HG03432 (cell line): ENCODE measurements around the gene CST6.
A peak's percentile ranks its signal among the peaks of the same experiment; 100 is the strongest.
"Not testable (repeated sequence)": the region's sequence is repeated elsewhere in the genome, so short reads cannot be mapped to it uniquely, and the experiment has no call there.

Experiments used
- ATAC-seq: cut with Tn5 transposase; IDR thresholded peaks from one replicate; pipeline ENCODE4 v1.9.1; 2021; ENCODE audit warnings: mild to moderate bottlenecking, moderate library complexity; ENCODE audit not compliant: unreplicated experiment

The CST6 gene

DNA sequence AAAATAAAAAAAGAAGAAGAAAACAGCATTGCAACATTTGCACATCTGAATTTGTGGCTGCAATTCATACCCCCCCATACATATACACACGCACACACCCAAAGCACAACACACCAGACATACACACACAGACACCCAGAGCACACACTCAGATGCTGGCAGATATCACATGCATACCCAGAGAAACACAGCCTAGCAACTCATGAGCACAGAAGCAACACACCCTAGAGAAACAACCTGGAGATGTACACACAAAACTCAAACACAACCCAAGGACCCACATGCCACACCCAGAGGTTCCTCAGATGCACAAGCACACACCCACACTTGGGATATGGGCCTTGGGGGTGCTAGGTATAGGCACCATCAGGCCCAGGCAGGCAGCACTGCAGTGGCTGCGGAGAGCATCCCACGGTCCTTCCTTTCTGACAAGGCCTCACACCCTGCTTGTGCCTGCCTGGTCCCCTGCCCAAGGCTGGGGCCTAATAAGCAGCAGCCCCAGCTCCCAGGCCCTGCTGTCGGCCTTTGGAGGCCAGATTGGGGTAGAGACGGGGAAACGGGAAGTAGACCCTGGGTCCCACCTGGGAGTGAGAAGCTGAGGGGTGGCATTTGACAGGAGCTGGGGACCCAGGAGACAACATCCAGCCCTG lies 3.1 kb downstream of the CST6 start:
- ATAC-seq: no peak

DNA sequence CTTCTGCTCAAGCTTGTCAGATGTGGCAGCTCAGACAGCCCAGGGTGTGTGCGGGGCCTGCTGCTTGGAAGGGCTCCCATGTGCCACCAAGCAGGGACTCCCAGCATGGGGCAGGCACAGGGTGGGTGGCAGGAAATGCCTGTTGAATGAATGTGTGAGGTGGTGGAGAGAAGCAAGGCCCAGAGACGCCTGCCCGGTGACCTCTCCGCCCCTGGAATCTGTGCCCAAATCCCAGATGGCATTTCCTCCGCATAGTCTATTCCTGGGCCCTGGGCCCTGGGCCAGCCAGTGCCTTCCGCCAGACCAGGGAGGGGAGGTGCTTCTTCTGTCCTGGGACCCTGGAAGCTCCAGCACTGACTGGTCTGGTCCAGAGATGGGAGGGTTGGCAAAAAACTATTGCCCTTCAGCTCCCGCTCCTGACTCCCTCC lies 3.7 kb downstream of the CST6 start:
- ATAC-seq: no peak

DNA sequence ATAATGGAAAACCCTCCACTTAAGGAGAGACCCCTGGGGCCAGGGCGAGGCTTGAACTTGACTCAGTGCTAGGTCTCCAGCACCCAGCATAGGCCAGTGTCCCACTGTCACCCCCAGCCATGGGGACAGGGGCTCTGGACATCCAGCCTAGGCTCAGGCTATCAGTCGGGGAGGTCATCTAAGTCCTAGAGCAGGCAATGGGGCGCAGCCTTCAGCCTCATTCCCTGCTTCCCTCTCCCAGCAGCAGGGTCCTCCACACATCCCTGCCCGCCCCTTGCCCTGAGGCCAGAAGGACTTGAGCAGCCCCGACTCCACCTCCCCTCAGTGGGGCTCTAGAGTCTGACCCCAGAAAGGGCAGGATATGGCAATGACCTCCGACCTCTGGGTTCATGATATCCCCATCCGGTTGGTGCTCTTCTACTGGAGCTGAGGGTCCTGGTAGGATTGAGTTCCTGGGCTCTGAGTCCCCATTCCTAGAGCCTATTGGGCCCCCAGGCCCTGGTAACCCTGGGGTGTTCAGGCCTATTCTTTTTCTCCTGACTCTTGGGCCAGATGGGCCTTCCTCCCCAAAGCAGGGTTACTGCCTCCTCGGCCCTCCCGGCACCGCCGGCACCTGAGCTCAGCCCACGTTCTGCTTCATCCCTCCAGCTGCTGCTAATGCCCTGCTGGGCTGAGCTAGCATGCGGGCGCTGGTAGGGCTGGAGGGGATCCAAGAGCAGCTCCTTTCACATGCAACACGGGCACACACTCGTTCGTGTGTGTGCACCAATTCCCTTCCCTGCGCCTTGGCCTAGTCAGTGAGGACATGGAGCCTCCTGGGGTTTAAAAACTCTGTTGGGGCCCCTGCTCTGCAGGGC lies 4.4 kb downstream of the CST6 start:
- no peak for ATAC-seq

DNA sequence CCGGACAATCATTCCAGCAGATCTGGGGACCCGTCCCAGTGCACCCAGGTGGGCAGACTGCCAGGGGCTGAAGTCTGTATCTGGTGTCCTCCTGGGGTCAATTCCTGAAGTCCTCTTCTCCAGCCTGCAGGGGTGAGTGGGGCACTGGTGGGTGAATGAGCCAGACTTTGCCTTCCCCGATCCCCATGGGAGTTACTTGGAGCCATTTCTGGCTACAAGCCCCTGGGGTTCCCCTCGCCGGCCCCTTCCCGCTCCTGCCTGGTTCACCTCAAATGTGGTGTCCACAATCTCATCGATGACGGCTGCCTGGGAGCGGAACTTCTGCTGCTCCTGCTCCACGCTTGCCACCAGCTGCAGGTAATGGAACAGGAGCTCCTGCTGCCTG lies 5.0 kb downstream of the CST6 start:
- no peak for ATAC-seq

DNA sequence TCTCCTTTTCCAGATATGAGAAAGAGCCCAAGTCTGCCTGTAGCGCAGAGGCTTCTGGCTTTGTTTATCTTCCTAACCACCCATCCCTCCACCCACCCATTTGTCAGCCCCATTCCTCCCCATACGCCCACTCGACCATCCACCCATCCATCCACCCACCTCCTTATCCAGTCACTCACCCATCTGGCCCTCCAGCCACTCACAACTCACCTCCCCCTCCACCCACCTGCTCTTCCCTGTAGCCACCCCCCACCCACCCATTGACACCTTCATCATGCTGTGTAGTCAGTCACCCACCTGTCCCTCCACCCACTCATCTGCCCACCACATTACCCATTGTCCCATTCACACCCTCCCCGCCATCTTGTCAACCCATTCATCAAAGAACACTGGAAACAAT lies 5.5 kb downstream of the CST6 start:
- no peak for ATAC-seq

DNA sequence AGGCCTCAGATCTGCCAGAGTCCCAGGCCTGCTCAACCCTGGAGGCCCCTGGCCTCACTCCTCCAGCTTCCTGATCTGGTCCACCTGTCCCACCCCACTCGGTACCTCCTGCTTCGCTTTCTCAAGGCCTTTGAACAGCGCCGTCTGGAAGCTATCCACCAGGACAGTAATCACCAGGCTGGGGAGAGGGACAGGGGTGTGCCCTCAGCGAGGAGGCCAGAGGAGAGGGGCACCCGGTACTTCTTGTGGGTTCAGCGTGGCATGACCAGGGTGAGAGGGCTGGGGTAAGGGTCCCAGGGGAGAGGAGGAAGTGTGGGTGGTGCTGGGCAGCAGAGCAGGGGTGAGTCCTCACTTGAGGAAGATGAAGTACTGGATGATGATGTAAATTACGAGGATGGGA lies 8.4 kb downstream of the CST6 start:
- ATAC-seq: no peak

DNA sequence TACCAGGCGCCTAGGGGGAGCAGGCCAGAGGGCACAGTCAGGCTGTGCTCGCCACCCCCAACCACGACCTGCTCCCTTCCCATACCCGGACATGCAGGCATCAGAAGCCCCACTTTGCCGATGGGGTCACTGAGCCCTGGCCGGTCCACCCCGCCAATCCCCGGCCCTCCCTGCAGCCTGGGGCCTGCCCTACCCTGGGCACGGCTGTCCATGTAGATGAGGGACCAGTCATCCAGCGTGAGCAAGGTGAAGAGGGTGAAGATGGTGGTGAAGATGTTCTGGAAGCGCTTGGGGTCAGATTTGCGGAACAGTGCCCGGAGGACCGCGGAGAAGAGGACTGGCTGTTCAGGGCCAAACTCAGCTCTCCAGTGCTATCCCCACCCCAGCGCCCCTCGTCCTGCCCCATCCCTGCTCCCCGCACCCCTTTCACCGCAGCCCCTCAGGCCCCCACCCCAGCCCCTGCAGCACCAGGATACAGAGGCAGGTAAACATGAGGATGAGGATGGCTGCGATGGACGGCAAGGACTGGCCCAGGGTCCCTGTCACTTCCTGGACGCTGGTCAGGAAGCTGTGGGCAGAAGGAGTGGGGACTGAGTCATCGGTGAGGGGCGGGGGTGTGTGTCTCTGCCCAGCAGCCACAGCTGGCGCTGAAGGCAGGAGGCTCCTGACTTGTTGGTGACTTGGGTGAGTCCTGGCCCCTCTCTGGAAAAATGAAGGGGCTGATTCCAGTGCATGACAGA lies 9.0 kb downstream of the CST6 start:
- no peak for ATAC-seq

DNA sequence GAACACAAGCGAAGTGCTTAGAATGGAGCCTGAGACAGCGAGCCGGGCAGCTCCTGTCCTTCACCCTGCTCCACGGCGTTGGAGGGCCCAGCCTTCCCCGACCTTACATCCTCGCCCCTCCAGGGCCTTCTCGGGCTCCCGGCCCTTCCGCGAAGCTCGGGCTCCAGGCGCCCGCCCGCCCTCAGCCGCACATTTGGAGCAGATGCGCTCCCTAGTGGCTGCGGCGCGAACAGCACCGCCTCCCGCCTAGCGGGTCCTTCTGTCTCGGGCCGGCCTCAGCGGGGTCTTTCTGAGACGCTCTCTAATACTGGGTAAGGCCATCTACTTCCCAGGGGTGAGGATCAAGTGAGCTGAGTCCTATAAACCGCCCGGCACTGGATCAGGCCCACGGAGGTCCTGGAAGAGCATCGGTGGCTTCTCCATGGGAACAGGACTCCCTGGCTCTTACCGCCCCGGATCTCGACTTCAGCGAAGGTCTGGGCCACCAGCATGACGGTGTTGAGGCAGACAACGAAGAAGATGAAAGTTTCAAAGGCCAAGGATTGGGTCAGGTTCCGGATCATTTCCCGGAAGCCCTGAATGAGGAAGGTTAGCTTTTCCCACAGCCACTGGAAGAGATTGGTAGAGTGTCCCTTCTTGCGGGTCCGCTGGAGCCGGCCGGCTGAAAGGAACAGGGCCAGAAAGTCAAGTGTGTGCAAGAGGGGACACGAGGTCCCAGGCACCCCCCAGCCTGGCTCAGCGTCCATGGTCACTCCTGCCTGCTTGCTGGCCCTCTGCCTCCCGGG lies 10.8 kb downstream of the CST6 start:
- ATAC-seq: no peak

DNA sequence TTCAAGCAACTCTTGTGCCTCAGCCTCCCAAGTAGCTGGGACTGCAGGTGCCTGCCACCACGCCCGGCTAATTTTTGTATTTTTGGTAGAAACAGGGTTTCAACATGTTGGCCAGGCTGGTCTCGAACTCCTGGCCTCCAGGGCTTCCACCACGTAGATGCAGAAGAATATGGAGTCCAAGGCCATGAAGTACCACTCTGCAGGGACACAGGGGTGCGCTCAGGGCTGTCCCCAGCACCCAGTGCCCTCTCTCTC lies 11.3 kb downstream of the CST6 start:
- not testable (repeated sequence) for ATAC-seq

DNA sequence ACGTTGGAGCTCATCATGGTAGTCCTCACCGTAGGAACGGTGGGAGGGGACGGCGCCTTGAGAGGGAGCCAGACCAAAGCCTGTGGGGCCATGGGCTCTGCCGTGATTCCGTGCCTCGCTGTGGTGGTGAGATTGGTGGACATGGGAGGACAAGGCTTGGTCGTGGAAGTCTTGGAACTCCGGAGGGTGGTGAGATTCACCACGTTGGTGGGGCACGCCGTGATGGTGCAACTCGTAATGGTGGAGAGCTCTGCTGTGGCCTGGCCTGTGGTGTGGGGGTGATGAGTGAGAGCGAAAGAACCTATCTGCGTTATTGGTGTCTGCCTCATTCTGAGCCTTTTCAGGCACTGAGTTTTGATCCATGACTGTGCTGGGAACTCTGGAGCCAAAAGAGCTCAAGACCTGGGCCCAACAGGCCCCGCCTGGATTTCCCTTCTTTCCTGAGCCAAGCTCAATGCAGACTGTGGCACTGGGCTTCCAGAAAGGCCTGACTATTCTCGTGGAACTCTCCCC lies 14.3 kb downstream of the CST6 start, which contains the start of gene CATSPER1:
Gene CATSPER1, minus strand, starts transcription at position 463 of the 513 bp plus-strand sequence. Its CDS starts 100 bp downstream, at position 363.
- ATAC-seq: no peak

DNA sequence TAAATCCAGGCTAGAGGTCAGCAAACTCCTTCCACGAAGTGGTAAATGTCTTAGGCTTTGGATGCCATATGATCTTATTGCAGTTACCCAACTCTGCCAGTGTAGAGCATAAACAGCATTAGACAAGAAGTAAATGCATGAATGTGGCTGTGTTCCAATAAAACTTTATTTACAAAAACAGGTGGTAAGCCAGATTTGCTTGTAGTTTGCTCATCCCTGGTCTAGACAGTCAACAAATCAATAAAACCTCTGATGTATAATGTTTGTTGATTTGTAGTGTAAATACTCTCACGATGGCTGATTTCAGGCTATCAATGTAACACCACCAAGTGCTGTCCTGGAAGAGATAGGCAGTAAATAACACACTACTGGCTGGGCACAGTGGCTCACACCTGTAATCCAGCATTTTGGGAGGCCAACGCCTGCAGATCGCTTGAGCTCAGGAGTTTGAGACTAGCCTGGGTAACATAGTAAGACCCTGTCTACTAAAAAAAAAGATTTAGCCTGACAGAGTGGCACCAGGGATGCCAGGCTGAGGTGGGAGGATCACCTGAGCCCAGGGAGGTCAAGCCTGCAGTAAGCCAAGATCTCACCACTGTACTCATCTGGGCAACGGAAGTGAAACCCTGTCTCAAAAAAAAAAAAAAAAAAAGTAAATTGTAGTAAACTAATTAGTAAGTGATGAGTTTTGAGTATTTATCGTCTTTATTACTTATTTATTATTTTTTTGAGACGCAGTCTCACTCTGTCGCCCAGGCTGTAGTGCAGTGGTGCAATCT lies 21.3 kb downstream of the CST6 start:
- no peak for ATAC-seq

DNA sequence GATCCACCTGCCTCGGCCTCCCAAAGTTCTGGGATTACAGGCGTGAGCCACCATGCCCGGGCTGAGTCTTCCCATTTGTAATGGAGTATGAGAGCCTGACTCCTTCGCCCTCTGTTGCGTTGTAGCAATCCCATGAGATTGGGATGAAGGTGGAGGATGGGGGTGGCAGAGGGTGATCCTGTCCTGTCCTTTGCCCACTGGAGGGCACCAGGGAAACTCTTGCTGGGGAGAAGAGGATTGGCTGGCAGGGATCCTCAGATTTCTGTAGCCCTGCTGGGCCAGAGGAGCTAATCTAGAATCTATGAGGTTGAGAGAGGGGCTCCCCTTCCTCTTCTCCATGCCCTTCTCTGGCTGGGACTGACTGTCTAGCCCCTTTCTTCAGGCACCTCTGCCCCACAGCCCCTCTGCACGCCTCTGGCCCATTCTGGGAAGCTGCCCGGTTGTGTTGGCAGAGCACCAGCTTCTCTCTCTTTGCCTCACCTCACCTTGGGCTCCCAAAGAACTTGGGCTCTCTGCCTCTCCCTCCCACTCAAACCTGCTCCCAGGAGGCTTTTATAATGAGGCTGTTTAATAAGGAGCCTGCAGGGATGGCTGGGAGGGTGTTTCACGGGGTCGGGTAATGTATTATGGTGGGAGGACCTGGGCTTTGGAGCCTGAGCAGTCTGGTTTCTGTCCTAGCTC lies 24.0 kb downstream of the CST6 start:
- ATAC-seq: no peak

DNA sequence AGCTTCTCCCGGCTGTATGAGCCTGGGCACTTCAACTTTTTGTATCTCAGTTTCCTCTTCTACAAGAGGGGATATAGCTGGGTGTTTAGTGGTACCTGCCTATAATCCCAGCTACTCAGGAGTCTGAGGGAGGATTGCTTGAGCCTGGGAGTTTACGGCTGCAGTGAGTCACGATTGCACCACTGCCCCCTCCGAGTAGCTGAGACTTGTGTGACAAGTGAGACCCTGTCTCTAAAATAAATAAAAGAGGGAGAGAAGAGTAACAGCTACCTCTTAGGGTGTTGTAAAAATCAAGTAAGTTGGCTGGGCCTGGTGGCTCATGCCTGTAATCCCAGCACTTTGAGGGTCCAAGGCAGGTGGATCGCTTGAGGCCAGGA lies 24.5 kb downstream of the CST6 start:
- ATAC-seq: no peak

DNA sequence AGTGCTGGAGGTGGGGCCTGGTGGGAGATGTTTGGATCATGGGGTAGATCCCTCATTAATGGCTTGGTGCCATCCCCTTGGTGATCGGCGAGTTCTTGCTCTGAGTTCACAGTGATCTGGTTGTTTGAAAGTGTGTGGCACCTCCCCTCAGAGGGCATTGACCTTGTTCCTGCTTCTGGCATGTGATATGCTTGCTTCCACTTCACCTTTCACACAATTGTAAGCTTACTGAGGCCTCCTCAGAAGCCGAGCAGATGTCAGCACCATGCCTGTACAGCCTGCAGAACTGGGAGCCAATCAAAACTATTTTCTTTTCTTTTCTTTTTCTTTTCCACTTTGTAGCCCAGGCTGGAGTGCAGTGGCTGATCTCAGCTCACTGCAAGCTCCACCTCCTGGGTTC lies 25.5 kb downstream of the CST6 start:
- ATAC-seq: no peak

DNA sequence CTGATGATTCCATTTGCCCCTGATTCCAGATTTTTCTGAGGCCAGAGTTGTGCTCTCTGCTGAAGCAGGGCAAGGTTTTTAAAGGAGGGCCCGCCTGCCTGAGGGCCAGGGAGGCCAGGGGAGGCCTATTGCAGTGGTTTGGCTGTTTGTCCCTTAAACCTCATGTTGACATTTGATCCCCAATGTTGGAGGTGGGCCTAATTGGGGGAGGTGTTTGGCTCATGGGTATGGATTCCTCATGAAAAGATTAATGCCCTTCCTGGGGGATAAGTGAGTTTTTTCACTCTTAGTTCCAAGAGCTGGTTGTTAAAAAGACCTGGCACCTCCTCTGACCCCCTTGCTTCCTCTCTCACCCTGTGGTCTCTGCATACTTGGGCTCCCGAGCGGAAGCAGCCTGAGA lies 28.0 kb downstream of the CST6 start:
- ATAC-seq: no peak

DNA sequence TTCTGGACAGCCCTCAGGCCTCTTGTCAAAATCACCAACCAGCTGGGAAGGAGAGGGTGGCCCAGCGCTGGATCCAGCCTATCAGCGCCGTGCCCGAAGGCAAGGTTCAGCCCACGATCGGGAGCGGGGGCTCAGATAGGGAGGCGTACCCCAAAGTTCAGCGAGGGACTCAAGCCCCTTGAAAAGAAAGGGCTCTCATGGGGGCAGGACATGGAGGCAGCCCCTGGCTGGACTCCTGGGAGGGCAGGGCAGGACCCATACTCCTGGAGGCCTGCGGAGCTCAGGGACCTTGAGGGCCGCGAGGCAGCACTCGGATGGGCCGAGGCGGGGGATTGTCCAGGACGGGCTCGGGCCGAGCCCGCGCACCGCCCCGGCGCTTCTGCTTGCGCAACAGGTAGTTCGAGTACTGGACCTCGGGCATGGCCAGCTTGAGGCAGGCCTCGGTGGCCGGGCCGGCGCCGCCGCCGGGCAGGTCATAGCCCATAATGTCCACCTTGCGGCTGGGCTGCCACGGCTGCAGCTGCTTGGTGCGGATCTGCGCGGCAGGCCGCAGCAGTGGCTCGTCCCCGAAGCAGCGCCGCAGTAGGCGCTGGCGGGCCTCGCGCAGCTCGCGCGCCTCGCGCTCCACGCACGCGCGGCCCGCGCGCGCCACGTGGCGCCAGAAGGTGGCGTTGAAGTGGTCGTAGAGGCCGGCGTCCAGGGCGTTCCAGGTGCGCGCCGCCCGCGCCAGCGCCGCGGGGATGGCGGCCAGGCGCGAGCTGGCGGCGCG lies 30.6 kb downstream of the CST6 start:
- no peak for ATAC-seq

DNA sequence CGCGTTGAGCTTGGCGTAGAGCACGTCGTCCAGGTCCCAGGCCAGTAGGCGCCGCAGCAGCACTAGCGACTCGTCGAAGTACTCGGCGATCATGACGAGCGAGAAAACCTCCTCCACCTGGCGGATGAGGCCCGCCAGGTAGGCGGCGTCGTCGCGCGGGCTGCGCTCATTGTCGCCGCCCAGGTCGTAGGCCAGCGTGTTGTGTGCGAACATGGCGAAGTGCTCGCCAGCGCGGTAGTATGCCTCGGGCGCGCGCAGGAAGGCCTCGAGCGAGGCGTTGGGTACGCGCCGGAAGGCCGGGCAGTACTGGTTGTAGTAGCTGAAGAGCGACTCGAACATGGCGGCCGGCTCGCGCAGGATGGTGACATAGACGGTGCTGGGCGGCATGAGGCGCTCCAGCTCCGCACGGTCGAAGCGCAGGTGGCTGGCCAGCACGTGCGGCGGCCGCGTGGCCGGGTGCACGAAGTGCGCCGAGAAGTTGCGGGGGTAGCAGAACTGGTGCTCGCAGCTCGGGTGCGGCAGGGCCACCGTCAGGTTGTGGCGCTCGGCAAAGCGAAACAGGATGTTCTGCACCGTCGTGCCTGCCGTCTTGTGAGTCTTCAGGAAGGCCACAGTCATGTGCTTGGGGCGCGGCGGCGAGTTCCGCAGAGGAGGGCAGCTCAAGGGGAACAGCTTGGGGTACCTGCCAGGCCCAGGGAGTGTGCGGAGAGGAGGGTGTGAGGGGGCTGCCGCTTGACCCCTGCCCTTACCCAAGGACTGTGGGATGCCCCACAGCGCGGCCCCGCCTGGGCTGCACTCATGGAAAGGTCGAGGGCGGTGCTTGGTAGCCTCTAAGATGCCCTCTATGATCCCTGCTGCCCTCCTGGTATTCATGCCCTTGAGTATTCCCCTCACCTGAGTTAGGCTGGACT lies 31.4 kb downstream of the CST6 start:
- no peak for ATAC-seq

DNA sequence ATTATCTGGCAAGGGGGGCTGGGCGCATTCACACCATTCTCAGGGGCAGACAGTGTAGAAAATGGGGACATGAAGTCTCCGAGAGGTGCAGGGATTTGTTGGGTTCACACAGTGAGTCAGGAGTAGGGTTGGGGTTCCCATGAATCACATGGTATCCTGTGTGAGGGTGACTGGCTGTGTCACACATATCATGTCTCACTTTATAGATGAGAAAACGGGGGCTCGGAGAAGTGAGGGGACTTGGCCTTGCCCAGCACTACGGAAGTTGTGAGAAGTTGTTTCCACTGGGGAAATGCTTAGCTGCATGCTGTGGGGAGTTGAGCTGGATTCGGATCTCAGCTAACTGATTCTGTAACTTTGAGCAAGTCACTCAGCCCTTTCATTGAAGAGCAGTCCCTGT lies 32.9 kb downstream of the CST6 start:
- peak; percentile 14 for ATAC-seq
